SU-DHL-6 (cell line): ENCODE results near the gene VIPR2.

Experiments used
- CTCF ChIP-seq: fragments of 200-600 bp; sonication (generic); IDR thresholded peaks from one replicate; pipeline ENCODE4 v1.5.1; 2017; ENCODE audit warnings: antibody characterized with exemption, mild to moderate bottlenecking, low read length, moderate library complexity; ENCODE audit not compliant: insufficient read depth, poor library complexity, severe bottlenecking
- EZH2phosphoT487 ChIP-seq: fragments of 200-600 bp; sonication (generic), shearing (Covaris generic); conservative IDR thresholded peaks from 2 replicates; pipeline ENCODE4 v1.6.1; 2018; ENCODE audit warnings: mild to moderate bottlenecking, antibody characterized with exemption, low read length, moderate library complexity, mixed read lengths

- no peak for TF ChIP-seq CTCF
- no peak for TF ChIP-seq EZH2phosphoT487
These were observed at the start of gene VIPR2 for GRCh38 chr7:159144758-159145489.
